ENCODE data around the gene TACR2.
A peak's percentile ranks its signal among the peaks of the same experiment; 100 is the strongest.

GRCh38 chr10:69451784-69452251, 35.1 kb upstream of the TACR2 start:
- TF ChIP-seq, protein P1, sequence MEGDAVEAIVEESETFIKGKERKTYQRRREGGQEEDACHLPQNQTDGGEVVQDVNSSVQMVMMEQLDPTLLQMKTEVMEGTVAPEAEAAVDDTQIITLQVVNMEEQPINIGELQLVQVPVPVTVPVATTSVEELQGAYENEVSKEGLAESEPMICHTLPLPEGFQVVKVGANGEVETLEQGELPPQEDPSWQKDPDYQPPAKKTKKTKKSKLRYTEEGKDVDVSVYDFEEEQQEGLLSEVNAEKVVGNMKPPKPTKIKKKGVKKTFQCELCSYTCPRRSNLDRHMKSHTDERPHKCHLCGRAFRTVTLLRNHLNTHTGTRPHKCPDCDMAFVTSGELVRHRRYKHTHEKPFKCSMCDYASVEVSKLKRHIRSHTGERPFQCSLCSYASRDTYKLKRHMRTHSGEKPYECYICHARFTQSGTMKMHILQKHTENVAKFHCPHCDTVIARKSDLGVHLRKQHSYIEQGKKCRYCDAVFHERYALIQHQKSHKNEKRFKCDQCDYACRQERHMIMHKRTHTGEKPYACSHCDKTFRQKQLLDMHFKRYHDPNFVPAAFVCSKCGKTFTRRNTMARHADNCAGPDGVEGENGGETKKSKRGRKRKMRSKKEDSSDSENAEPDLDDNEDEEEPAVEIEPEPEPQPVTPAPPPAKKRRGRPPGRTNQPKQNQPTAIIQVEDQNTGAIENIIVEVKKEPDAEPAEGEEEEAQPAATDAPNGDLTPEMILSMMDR (IDR thresholded peaks at IDR 0.05): no peak
- TF ChIP-seq POLR2A (IDR thresholded peaks at IDR 0.05): peak in 1 of 2 donors; percentile 61

Measured in Peyer's patch (tissue), 4 donors.